Adipocyte (in vitro differentiated cells): ENCODE measurements around the gene HOXB5.
A peak's percentile ranks its signal among the peaks of the same experiment; 100 is the strongest.

ENCODE experiments used
- DNase-seq: peaks from one replicate; pipeline ENCODE4 v3.0.0-alpha.2; 2015; ENCODE audit warnings: low read depth
- H3K27me3 ChIP-seq: replicated peaks from 2 replicates; pipeline ENCODE4 v1.7.0; 2013; ENCODE audit warnings: mild to moderate bottlenecking, low read length, moderate library complexity; ENCODE audit not compliant: control insufficient read depth, insufficient read depth
- H3K36me3 ChIP-seq: 2 replicates; pipeline ENCODE4 v1.7.0; 2013; ENCODE audit warnings: low read length, mild to moderate bottlenecking, moderate library complexity; ENCODE audit not compliant: control insufficient read depth, insufficient read depth, severe bottlenecking
- H3K4me1 ChIP-seq: 2 replicates; pipeline ENCODE4 v1.7.0; 2013; ENCODE audit warnings: mild to moderate bottlenecking, low read length, moderate library complexity; ENCODE audit not compliant: control insufficient read depth, insufficient read depth
- H3K4me3 ChIP-seq: 2 replicates; pipeline ENCODE4 v1.7.0; 2013; ENCODE audit warnings: mild to moderate bottlenecking, low read length, moderate library complexity
- H3K9ac ChIP-seq: 2 replicates; pipeline ENCODE4 v1.7.0; 2013; ENCODE audit warnings: mild to moderate bottlenecking, low read length, moderate library complexity
- H3K9me3 ChIP-seq: 2 replicates; pipeline ENCODE4 v1.7.0; 2013; ENCODE audit warnings: mild to moderate bottlenecking, low read length, moderate library complexity; ENCODE audit not compliant: control insufficient read depth

HOXB5 gene

DNA sequence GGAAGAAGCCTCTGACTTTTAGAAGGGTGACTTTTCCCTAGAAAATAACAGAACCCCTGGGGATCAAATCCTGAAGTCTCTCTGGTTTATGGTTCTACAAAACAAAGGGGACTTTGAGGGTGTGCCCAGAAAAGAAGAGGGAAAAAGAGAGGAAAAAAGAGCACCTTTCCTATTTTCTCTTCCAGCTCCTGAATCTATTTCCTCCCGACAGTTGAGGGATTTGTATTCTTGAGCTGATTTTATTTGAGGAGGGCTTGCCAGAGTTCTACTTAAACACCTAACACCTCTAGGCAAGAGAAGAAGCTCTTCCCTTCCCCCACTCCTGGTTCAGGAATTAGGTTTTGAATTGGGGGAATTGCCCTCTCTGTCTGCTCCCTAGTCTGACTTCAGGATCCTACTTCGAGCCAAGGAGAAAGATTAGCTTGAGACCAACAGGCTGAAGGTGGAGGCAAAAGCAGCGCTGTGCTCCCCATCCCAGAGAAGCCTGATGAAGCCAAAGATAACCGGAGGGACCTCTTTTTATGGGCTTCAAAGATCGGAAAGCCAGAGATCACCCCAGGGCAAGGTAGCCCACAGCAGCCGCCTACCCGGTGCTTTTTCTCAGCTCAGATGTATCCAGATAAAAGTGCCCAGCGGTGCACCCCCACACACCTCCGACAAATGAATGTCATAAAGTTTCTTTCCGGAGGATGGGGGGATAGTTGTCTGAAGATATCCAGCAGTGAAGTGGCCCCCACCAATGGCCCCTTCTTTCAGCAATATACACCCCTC lies 4.3 kb downstream of the HOXB5 start:
- H3K9me3 ChIP-seq = no peaks in the 10 kb centered on the region
- peak overlapping the region; percentile 63 for H3K9ac ChIP-seq
- peaks cover 31% of the 10 kb centered on the region for H3K4me1 ChIP-seq
- peaks cover 4% of the 10 kb centered on the region for H3K36me3 ChIP-seq
- no peak overlapping the region for H3K4me3 ChIP-seq
- no peak for DNase-seq
- no peaks in the 10 kb centered on the region for H3K27me3 ChIP-seq

DNA sequence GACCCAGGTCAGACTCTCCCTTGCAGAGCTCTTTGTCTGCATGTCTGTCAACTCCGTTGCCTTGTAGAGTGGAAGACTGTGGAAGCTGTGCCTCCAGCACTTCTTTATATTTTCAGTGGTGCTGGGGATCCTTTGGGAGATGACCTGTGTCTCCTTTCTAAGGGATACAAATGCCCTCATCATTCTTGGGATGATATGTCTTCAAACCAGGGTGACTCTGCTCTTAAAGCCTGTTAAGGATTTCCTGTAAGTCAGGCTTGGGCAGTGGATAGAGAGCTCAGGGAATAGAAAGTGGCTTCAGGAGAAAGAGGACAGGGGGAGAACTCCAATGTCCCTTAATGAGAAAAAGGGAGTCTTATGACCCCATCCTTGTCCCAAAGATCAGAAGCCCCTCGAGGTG lies 5.1 kb downstream of the HOXB5 start:
- peaks cover 33% of the 10 kb centered on the region for H3K4me1 ChIP-seq
- no peaks in the 10 kb centered on the region for H3K9me3 ChIP-seq
- H3K9ac ChIP-seq = no peak overlapping the region
- DNase-seq = no peak
- H3K36me3 ChIP-seq = peaks cover 4% of the 10 kb centered on the region
- no peak overlapping the region for H3K4me3 ChIP-seq
- no peaks in the 10 kb centered on the region for H3K27me3 ChIP-seq

DNA sequence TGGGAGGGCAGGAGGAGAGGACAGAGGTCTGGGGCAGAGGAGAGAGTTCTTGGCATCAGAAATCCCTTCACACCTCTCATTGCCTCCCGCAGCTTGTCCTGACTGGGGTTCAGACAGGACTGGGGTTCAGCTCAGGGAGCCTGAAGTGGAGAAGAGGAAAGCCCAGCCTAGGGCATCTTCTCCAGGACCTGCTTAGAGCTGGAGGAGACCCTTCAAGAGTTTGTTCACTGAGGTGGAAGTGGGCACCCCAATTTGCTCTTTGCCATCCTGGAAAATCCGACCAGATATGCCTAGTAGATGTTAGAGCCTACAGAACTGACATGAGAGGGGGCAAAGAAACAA lies 5.5 kb downstream of the HOXB5 start:
- Histone ChIP-seq H3K4me3 (no peak overlapping the region), H3K9me3 (no peaks in the 10 kb centered on the region), H3K27me3 (no peaks in the 10 kb centered on the region)

DNA sequence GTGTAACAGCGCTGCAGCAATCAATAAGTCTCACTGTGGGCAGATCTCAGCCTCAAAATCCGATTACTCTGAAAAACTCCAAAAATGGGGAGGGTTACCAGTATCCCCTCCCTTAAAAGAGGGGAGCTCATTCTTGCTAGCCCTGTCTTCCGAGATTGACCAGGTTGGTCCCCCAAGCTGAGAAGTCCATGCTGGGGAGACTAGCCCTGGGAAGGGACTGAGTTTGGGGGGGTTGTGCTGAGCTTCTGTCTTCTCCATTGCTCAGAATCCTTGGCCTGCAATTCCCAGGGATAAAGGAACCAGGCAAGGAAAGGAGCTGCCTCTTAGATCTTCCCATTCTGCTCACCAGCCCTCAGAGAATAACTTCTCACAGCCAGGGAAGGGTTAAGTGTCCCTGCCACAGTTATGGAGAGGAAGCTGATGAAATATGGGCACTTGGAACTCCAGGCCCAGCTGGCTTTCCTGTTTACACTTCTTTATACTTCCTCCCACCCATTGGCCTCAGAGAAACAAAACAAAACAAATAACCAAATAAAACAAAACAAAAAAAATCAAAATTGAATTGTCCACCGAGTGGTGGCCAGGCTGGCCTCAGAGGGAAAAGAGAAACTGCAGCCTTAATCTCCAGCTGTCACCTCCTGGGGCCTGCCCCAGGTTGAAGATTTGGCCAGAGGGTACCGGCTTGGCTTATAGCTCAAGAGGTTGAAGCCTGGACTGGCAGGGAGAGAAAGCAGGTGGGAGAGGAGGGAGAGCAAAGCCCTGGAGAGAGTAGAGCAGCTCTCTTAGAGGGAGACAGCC lies 6.1 kb downstream of the HOXB5 start:
- H3K4me1 ChIP-seq = peaks cover 40% of the 10 kb centered on the region

More for the DNA sequence above, 5.5 kb downstream of the HOXB5 start:
- peak overlapping the region; percentile 97 for H3K9ac ChIP-seq
- H3K36me3 ChIP-seq = peaks cover 4% of the 10 kb centered on the region
- peaks cover 34% of the 10 kb centered on the region for H3K4me1 ChIP-seq
- DNase-seq = no peak

DNA sequence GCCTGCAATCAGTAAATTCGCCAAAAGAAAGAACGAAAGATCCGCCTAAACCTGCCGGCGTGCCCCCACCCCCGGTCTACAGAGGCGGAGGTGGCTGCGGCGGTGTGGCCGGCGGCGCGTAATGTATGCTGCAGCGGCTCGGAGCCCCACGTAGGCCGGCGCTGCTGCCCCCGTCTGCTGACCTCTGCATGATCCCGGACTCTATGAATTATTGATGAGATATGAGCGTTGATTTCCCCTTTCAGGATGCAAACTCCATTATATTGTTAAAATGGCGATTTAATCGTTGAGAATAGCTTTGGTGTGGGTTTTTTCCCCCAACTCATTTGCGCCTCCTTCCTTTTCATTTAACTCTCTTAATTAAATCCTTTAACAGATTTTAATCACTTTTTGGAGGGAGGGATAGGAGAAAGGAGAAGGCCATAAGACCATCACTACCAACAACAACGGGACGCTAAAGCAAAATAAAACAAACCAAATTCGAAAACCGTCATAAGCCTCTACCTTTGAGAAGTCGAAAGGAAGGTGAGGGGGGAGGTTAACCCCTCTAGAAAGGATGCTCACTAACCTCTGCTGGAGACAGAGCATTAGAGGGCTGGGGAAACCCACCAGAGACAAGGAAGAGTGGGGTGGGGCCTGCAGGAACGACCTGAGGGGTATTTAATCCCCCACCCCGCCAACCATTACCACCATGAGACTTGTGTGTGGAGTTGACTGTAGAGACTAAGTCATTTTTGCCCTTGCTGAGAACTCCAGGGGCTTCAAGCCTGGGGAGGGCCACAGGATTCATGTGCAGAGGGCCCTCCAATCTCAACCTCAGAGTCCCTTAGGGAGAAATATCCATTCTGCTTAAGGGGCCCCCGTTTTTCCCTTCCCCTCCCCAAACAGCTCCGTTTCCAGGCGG lies 7.0 kb downstream of the HOXB5 start:
- H3K4me3 ChIP-seq = peak overlapping the region; percentile 90
- DNase-seq = no peak
- peaks cover 4% of the 10 kb centered on the region for H3K36me3 ChIP-seq
- H3K9me3 ChIP-seq = no peaks in the 10 kb centered on the region
- peaks cover 42% of the 10 kb centered on the region for H3K4me1 ChIP-seq
- H3K27me3 ChIP-seq = no peaks in the 10 kb centered on the region
- H3K9ac ChIP-seq = peak overlapping the region; percentile 97

More for the DNA sequence above, 6.1 kb downstream of the HOXB5 start:
- Histone ChIP-seq H3K4me3 (no peak overlapping the region), H3K9me3 (no peaks in the 10 kb centered on the region), H3K36me3 (peaks cover 4% of the 10 kb centered on the region), H3K27me3 (no peaks in the 10 kb centered on the region), H3K9ac (peak overlapping the region; percentile 97)
- no peak for DNase-seq

DNA sequence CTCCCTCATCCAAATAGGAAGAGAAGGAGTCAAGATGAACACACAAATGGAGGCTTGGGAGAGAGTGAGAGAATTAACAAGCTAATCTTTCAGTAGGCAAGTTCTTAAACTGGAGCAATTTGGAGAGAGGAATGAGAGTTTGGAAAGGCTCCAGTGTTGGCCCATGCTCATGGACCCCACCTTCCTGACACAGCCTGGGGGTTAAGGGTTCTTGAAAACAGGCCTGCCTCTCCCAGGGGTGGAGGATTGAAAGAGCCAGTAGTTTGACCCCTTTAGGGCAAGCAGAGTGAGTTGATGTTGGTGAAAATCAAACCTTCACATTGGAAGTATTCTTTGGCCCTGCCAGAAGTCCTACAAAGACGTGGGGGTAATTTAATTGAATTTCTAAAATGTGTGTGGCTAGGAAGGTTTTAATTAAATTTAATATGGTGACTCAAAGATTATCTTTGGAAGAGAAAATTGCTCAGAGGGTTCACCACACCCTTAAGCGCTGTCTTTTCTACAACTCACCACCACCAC lies 9.3 kb downstream of the HOXB5 start:
- H3K36me3 ChIP-seq = no peaks in the 10 kb centered on the region
- no peak for DNase-seq
- peaks cover 56% of the 10 kb centered on the region for H3K4me1 ChIP-seq
- H3K9ac ChIP-seq = peak overlapping the region; percentile 47
- no peaks in the 10 kb centered on the region for H3K27me3 ChIP-seq
- peak overlapping the region; percentile 90 for H3K4me3 ChIP-seq
- no peaks in the 10 kb centered on the region for H3K9me3 ChIP-seq

DNA sequence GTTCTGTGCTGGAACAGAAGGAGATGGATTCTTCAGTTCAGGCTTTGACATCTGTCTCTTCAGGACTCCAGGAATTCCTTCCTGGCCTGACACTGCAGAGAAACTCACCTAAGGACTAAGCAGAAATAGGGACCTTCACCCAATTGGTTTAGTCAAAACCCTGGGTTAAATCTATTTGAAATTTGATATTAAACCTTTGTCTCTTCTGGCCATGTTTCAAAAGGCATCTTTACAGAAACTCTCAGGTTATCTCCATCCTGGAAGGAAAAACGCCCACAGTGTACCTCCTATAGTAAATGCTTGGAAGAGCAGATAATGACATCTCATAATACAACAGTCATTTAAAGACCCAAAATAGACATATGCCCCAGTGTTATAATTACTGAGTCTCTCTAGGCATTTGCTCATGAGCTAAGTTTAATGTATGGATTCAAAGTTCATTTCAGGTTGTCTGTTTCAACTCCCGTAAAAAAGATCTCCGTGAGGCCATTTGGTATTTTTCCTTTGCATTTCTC lies 9.8 kb downstream of the HOXB5 start:
- peaks cover 61% of the 10 kb centered on the region for H3K4me1 ChIP-seq
- DNase-seq = no peak
- peak overlapping the region; percentile 47 for H3K9ac ChIP-seq
- peak overlapping the region; percentile 90 for H3K4me3 ChIP-seq
- H3K36me3 ChIP-seq = no peaks in the 10 kb centered on the region
- H3K9me3 ChIP-seq = no peaks in the 10 kb centered on the region
- H3K27me3 ChIP-seq = no peaks in the 10 kb centered on the region

DNA sequence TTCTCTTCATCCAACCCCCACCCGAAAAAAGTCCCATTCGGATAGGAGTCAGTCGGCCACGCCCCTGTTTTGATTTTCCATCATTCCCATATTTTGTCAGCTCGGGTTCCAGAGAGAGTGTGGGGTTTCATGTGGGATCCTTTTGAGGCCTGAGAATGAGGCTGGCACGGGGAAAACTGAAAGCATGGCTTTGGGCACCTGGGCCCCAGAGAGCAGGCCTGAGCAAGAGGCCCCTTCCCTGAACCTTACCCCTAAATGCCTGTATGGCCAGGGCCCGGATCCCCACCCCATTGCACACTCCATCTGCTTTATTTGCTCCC lies 10.9 kb downstream of the HOXB5 start:
- H3K9ac ChIP-seq = peak overlapping the region; percentile 91
- DNase-seq = no peak
- H3K9me3 ChIP-seq = no peaks in the 10 kb centered on the region
- peak overlapping the region; percentile 90 for H3K4me3 ChIP-seq
- H3K4me1 ChIP-seq = peaks cover 54% of the 10 kb centered on the region
- no peaks in the 10 kb centered on the region for H3K36me3 ChIP-seq
- no peaks in the 10 kb centered on the region for H3K27me3 ChIP-seq

DNA sequence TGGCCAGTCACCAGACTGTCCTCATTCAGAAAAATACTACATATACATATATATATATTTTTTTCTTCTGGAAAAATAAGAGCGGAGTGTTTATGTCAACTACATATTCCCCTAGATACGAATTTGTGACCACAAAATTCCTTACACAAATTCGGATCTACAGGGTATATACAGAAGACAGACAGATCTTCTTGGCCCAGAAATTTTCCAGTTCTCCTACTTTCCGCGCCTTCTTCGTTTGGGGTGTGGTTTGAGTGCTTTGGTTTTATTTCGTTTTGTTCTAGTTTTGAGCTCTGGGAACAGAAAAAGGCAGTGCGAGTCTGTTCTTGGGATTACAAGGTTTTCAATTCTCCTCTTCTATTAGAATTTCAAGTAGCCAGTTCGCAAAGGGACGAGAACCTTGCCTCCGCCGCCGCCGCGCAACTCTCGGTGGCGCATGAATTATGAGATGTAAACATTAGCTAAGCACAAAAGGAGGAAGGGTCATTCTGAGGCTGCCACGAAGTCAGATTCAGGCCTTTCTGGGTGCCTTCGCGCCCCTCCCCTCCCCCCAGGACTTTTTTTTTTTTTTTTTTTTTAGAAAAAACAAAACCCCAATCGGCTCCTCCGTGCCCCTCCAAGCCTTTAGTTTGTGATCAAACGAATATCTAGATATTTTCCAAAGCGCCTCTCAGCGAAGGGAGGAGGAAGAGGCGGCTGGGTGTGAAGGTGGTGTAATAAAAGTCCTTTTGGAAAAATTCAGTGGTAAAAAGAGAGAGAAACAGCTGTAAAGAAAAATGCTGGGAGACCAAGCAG lies 13.6 kb downstream of the HOXB5 start:
- no peaks in the 10 kb centered on the region for H3K36me3 ChIP-seq
- H3K4me1 ChIP-seq = peaks cover 54% of the 10 kb centered on the region
- no peaks in the 10 kb centered on the region for H3K27me3 ChIP-seq
- H3K9me3 ChIP-seq = no peaks in the 10 kb centered on the region
- no peak for DNase-seq
- peak overlapping the region; percentile 91 for H3K9ac ChIP-seq
- H3K4me3 ChIP-seq = peak overlapping the region; percentile 90

DNA sequence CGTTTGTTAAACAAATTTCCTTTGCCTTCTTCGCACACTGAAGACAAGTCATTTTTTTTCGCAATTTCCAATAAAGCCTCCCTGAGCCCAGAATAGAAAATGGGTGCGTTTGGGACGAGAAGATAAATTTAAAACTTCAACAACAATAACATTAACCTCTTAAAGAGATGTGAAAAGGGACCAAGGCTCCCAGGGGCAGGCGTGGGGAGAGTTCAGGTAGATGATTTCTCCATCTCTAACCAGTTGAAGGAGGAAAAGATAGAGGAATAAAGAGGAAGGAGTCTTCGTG lies 14.2 kb downstream of the HOXB5 start:
- H3K36me3 ChIP-seq = no peaks in the 10 kb centered on the region
- DNase-seq = no peak
- peak overlapping the region; percentile 93 for H3K9ac ChIP-seq
- H3K27me3 ChIP-seq = no peaks in the 10 kb centered on the region
- peak overlapping the region; percentile 90 for H3K4me3 ChIP-seq
- peaks cover 56% of the 10 kb centered on the region for H3K4me1 ChIP-seq
- H3K9me3 ChIP-seq = no peaks in the 10 kb centered on the region
